Measurements from ENCODE around the gene FEZ2.

DNA sequence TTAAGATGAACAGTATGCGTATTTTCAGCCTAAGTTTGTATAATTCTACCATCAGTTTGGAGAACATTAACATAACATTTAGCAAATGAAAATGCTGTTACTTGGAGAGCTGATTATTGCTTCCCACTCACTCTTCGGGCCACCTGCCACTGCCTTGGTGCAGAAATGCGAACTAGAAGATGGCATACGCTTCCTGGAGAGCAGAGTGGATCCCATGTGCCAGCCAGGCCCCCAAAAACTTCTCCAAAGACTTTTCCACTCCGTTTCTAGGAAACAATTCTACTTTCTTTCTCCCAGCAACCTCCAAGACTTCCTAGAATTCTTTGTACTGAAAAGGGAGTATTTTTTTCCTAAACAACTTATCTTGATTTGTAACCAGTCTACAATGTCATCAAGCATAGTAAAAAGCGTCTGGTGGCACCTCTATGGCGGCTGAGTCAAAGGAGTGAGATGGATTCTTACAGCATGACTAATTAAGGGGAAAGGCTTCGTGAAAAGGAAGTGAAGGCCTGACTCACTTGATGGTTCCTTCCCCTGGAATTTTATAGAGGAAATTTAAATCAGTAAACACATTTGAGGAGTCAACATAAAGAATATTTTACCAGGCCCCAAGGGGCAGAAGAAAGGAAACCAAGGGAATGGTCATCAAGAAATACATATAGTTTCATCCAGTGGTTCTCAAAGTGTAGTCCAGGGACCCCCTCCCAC, 36.6 kb downstream of the FEZ2 start:
- TF ChIP-seq POLR2A (IDR thresholded peaks at IDR 0.05) (no peak), POLR2AphosphoS5 (IDR thresholded peaks at IDR 0.05) (peak; percentile 16)
